ENCODE results near the gene MED14.
A peak's percentile ranks its signal among the peaks of the same experiment; 100 is the strongest.
"Not testable (repeated sequence)": the region's sequence is repeated elsewhere in the genome, so short reads cannot be mapped to it uniquely, and the experiment has no call there.

Gene MED14

GRCh38 chrX:40735325-40736169, at the start of gene MED14:
TSS of gene MED14 (minus strand) at chrX:40735542. CDS start at chrX:40735412, 130 bp downstream.
- no peaks in the 10 kb centered on the region for H3K4me1 ChIP-seq (ENCODE audit: insufficient read depth, low read length)
- peak within 1 kb of the TSS; percentile 49 for H3K9ac ChIP-seq (ENCODE audit: low read length)
- no peaks in the 10 kb centered on the region for H3K9me3 ChIP-seq (ENCODE audit: low read length)
- no peaks in the 10 kb centered on the region for H3K27me3 ChIP-seq (ENCODE audit: control insufficient read depth in 1 of 2, insufficient read depth in 2 of 2, low read length in 2 of 2)
- peak within 1 kb of the TSS; percentile 56 for H3K27ac ChIP-seq (ENCODE audit: low read depth, low read length)
- peak within 1 kb of the TSS; percentile 46 to 52 for H3K4me3 ChIP-seq (ENCODE audit: low read depth in 1 of 2, low read length in 2 of 2)
- H3K36me3 ChIP-seq (ENCODE audit: insufficient read depth, low read length): no peaks in the 10 kb centered on the region

- H3K27ac ChIP-seq (ENCODE audit: low read depth, low read length): no peak overlapping the region
- H3K4me1 ChIP-seq (ENCODE audit: insufficient read depth, low read length): no peaks in the 10 kb centered on the region
- peaks cover 0 to 5% of the 10 kb centered on the region in 2 donors for H3K27me3 ChIP-seq (ENCODE audit: control insufficient read depth in 1 of 2, insufficient read depth in 2 of 2, low read length in 2 of 2)
- H3K9me3 ChIP-seq (ENCODE audit: low read length): no peaks in the 10 kb centered on the region
- H3K36me3 ChIP-seq (ENCODE audit: insufficient read depth, low read length): no peaks in the 10 kb centered on the region
- no peak overlapping the region for H3K9ac ChIP-seq (ENCODE audit: low read length)
- H3K4me3 ChIP-seq (ENCODE audit: low read depth in 1 of 2, low read length in 2 of 2): no peak overlapping the region
Measured at GRCh38 chrX:40784516-40785151, 49.3 kb upstream of the MED14 start.

GRCh38 chrX:40782644-40783259, 47.4 kb upstream of the MED14 start:
- H3K27ac ChIP-seq (ENCODE audit: low read depth, low read length); H3K4me1 ChIP-seq (ENCODE audit: insufficient read depth, low read length); H3K9me3 ChIP-seq (ENCODE audit: low read length); H3K9ac ChIP-seq (ENCODE audit: low read length); H3K36me3 ChIP-seq (ENCODE audit: insufficient read depth, low read length); H3K4me3 ChIP-seq (ENCODE audit: low read depth in 1 of 2, low read length in 2 of 2): not testable (repeated sequence)
- H3K27me3 ChIP-seq (ENCODE audit: control insufficient read depth in 1 of 2, insufficient read depth in 2 of 2, low read length in 2 of 2): peaks cover 0 to 13% of the 10 kb centered on the region in 2 donors

GRCh38 chrX:40780951-40781350, 45.6 kb upstream of the MED14 start:
- Histone ChIP-seq H3K9me3 (ENCODE audit: low read length) (no peaks in the 10 kb centered on the region), H3K27ac (ENCODE audit: low read depth, low read length) (no peak overlapping the region), H3K4me3 (ENCODE audit: low read depth in 1 of 2, low read length in 2 of 2) (no peak overlapping the region), H3K27me3 (ENCODE audit: control insufficient read depth in 1 of 2, insufficient read depth in 2 of 2, low read length in 2 of 2) (peaks cover 0 to 13% of the 10 kb centered on the region in 2 donors), H3K4me1 (ENCODE audit: insufficient read depth, low read length) (no peaks in the 10 kb centered on the region), H3K9ac (ENCODE audit: low read length) (no peak overlapping the region), H3K36me3 (ENCODE audit: insufficient read depth, low read length) (no peaks in the 10 kb centered on the region)

- Histone ChIP-seq H3K9ac (ENCODE audit: low read length) (no peak overlapping the region), H3K4me3 (ENCODE audit: low read depth in 1 of 2, low read length in 2 of 2) (no peak overlapping the region), H3K4me1 (ENCODE audit: insufficient read depth, low read length) (no peaks in the 10 kb centered on the region), H3K27ac (ENCODE audit: low read depth, low read length) (no peak overlapping the region), H3K27me3 (ENCODE audit: control insufficient read depth in 1 of 2, insufficient read depth in 2 of 2, low read length in 2 of 2) (peaks cover 0 to 13% of the 10 kb centered on the region in 2 donors), H3K9me3 (ENCODE audit: low read length) (no peaks in the 10 kb centered on the region), H3K36me3 (ENCODE audit: insufficient read depth, low read length) (no peaks in the 10 kb centered on the region)
Measured at GRCh38 chrX:40780082-40780481, 44.7 kb upstream of the MED14 start.

- H3K27me3 ChIP-seq (ENCODE audit: control insufficient read depth in 1 of 2, insufficient read depth in 2 of 2, low read length in 2 of 2): peaks cover 0 to 13% of the 10 kb centered on the region in 2 donors
- no peaks in the 10 kb centered on the region for H3K4me1 ChIP-seq (ENCODE audit: insufficient read depth, low read length)
- no peak overlapping the region for H3K27ac ChIP-seq (ENCODE audit: low read depth, low read length)
- no peaks in the 10 kb centered on the region for H3K9me3 ChIP-seq (ENCODE audit: low read length)
- no peaks in the 10 kb centered on the region for H3K36me3 ChIP-seq (ENCODE audit: insufficient read depth, low read length)
- H3K9ac ChIP-seq (ENCODE audit: low read length): no peak overlapping the region
- no peak overlapping the region for H3K4me3 ChIP-seq (ENCODE audit: low read depth in 1 of 2, low read length in 2 of 2)
Measured at GRCh38 chrX:40778861-40779575, 43.7 kb upstream of the MED14 start.

- Histone ChIP-seq H3K4me3 (ENCODE audit: low read depth in 1 of 2, low read length in 2 of 2) (no peak overlapping the region), H3K27ac (ENCODE audit: low read depth, low read length) (no peak overlapping the region), H3K36me3 (ENCODE audit: insufficient read depth, low read length) (no peaks in the 10 kb centered on the region), H3K27me3 (ENCODE audit: control insufficient read depth in 1 of 2, insufficient read depth in 2 of 2, low read length in 2 of 2) (no peaks in the 10 kb centered on the region), H3K4me1 (ENCODE audit: insufficient read depth, low read length) (no peaks in the 10 kb centered on the region), H3K9ac (ENCODE audit: low read length) (no peak overlapping the region), H3K9me3 (ENCODE audit: low read length) (no peaks in the 10 kb centered on the region)
Measured at GRCh38 chrX:40773809-40774208, 38.5 kb upstream of the MED14 start.

GRCh38 chrX:40773188-40773587, 37.8 kb upstream of the MED14 start:
- Histone ChIP-seq H3K4me3 (ENCODE audit: low read depth in 1 of 2, low read length in 2 of 2) (no peak overlapping the region), H3K9me3 (ENCODE audit: low read length) (no peaks in the 10 kb centered on the region), H3K4me1 (ENCODE audit: insufficient read depth, low read length) (no peaks in the 10 kb centered on the region), H3K9ac (ENCODE audit: low read length) (no peak overlapping the region), H3K36me3 (ENCODE audit: insufficient read depth, low read length) (no peaks in the 10 kb centered on the region), H3K27ac (ENCODE audit: low read depth, low read length) (no peak overlapping the region), H3K27me3 (ENCODE audit: control insufficient read depth in 1 of 2, insufficient read depth in 2 of 2, low read length in 2 of 2) (no peaks in the 10 kb centered on the region)

GRCh38 chrX:40772290-40772689, 36.9 kb upstream of the MED14 start:
- Histone ChIP-seq H3K27ac (ENCODE audit: low read depth, low read length) (no peak overlapping the region), H3K4me3 (ENCODE audit: low read depth in 1 of 2, low read length in 2 of 2) (no peak overlapping the region), H3K9me3 (ENCODE audit: low read length) (no peaks in the 10 kb centered on the region), H3K4me1 (ENCODE audit: insufficient read depth, low read length) (no peaks in the 10 kb centered on the region), H3K36me3 (ENCODE audit: insufficient read depth, low read length) (no peaks in the 10 kb centered on the region), H3K27me3 (ENCODE audit: control insufficient read depth in 1 of 2, insufficient read depth in 2 of 2, low read length in 2 of 2) (no peaks in the 10 kb centered on the region), H3K9ac (ENCODE audit: low read length) (no peak overlapping the region)

- no peak overlapping the region for H3K4me3 ChIP-seq (ENCODE audit: low read depth in 1 of 2, low read length in 2 of 2)
- no peaks in the 10 kb centered on the region for H3K27me3 ChIP-seq (ENCODE audit: control insufficient read depth in 1 of 2, insufficient read depth in 2 of 2, low read length in 2 of 2)
- H3K9ac ChIP-seq (ENCODE audit: low read length): no peak overlapping the region
- H3K4me1 ChIP-seq (ENCODE audit: insufficient read depth, low read length): no peaks in the 10 kb centered on the region
- H3K36me3 ChIP-seq (ENCODE audit: insufficient read depth, low read length): no peaks in the 10 kb centered on the region
- H3K9me3 ChIP-seq (ENCODE audit: low read length): no peaks in the 10 kb centered on the region
- no peak overlapping the region for H3K27ac ChIP-seq (ENCODE audit: low read depth, low read length)
Measured at GRCh38 chrX:40761762-40762161, 26.4 kb upstream of the MED14 start.

GRCh38 chrX:40759374-40759773, 24.0 kb upstream of the MED14 start:
- Histone ChIP-seq H3K9ac (ENCODE audit: low read length) (no peak overlapping the region), H3K27me3 (ENCODE audit: control insufficient read depth in 1 of 2, insufficient read depth in 2 of 2, low read length in 2 of 2) (peaks cover 0 to 13% of the 10 kb centered on the region in 2 donors), H3K27ac (ENCODE audit: low read depth, low read length) (no peak overlapping the region), H3K4me1 (ENCODE audit: insufficient read depth, low read length) (peaks cover 11% of the 10 kb centered on the region), H3K9me3 (ENCODE audit: low read length) (no peaks in the 10 kb centered on the region), H3K36me3 (ENCODE audit: insufficient read depth, low read length) (no peaks in the 10 kb centered on the region), H3K4me3 (ENCODE audit: low read depth in 1 of 2, low read length in 2 of 2) (no peak overlapping the region)

Measured in muscle layer of colon (tissue), 2 donors.